Trophoblast cell (in vitro differentiated cells and primary cell): ENCODE data around the gene SERPINA10.

Source experiments
- DNase-seq, 2 donors: peaks; one replicate each; pipeline ENCODE4 v3.0.0-alpha.2; 2016
- H2AFZ ChIP-seq: 2 replicates; pipeline ENCODE4 v1.6.1; 2013; ENCODE audit warnings: low read length, moderate library complexity, mild to moderate bottlenecking; ENCODE audit not compliant: insufficient read depth, poor library complexity
- H2AK5ac ChIP-seq: 2 replicates; pipeline ENCODE4 v1.6.1; 2013; ENCODE audit warnings: mild to moderate bottlenecking, low read length
- H2BK120ac ChIP-seq: 2 replicates; pipeline ENCODE4 v1.6.1; 2013; ENCODE audit warnings: low read length, mild to moderate bottlenecking, moderate library complexity; ENCODE audit not compliant: insufficient read depth, poor library complexity
- H2BK12ac ChIP-seq: 2 replicates; pipeline ENCODE4 v1.6.1; 2013; ENCODE audit warnings: mild to moderate bottlenecking, low read length, moderate library complexity
- H2BK5ac ChIP-seq: 2 replicates; pipeline ENCODE4 v1.6.1; 2013; ENCODE audit warnings: low read length, low read depth, moderate library complexity, mild to moderate bottlenecking; ENCODE audit not compliant: poor library complexity
- H3K14ac ChIP-seq: 2 replicates; pipeline ENCODE4 v1.6.1; 2013; ENCODE audit warnings: mild to moderate bottlenecking, low read length
- H3K18ac ChIP-seq: 2 replicates; pipeline ENCODE4 v1.6.1; 2013; ENCODE audit warnings: mild to moderate bottlenecking, low read length
- H3K23ac ChIP-seq: 2 replicates; pipeline ENCODE4 v1.6.1; 2013; ENCODE audit warnings: low read length
- H3K27ac ChIP-seq: 2 replicates; pipeline ENCODE4 v1.5.1; 2013; ENCODE audit warnings: low read depth, mild to moderate bottlenecking, inconsistent platforms, low read length, moderate library complexity
- H3K27me3 ChIP-seq: 2 replicates; pipeline ENCODE4 v1.6.1; 2013; ENCODE audit warnings: inconsistent platforms, mild to moderate bottlenecking, low read length, moderate library complexity; ENCODE audit not compliant: insufficient read depth
- H3K36me3 ChIP-seq, 2 experiments: 1 replicate in 1 of 2; 2 replicates in 1 of 2; pipeline ENCODE4 v1.6.1; 2013; ENCODE audit warnings: low read length in 2 of 2, mild to moderate bottlenecking in 2 of 2, moderate library complexity in 1 of 2; ENCODE audit not compliant: insufficient read depth in 2 of 2, control insufficient read depth in 1 of 2
- H3K4ac ChIP-seq: 2 replicates; pipeline ENCODE4 v1.6.1; 2013; ENCODE audit warnings: low read depth, mild to moderate bottlenecking, low read length, moderate library complexity
- H3K4me1 ChIP-seq, 2 experiments: 1 replicate in 1 of 2; 2 replicates in 1 of 2; pipeline ENCODE4 v1.6.1; 2013; ENCODE audit warnings: low read length in 2 of 2, mild to moderate bottlenecking in 2 of 2, moderate library complexity in 1 of 2; ENCODE audit not compliant: insufficient read depth in 2 of 2, control insufficient read depth in 1 of 2
- H3K4me2 ChIP-seq: 2 replicates; pipeline ENCODE4 v1.6.1; 2013; ENCODE audit warnings: inconsistent platforms, mild to moderate bottlenecking, low read length, moderate library complexity
- H3K4me3 ChIP-seq: 2 replicates; pipeline ENCODE4 v1.5.1; 2013; ENCODE audit warnings: mild to moderate bottlenecking, low read depth, low read length, inconsistent platforms
- H3K79me1 ChIP-seq: one replicate; pipeline ENCODE4 v1.6.1; 2013; ENCODE audit warnings: low read length
- H3K79me2 ChIP-seq: 2 replicates; pipeline ENCODE4 v1.6.1; 2013; ENCODE audit warnings: low read length, mild to moderate bottlenecking; ENCODE audit not compliant: control insufficient read depth, insufficient read depth, poor library complexity
- H3K9ac ChIP-seq: 2 replicates; pipeline ENCODE4 v1.6.1; 2013; ENCODE audit warnings: mild to moderate bottlenecking, low read length
- H3K9me3 ChIP-seq: 2 replicates; pipeline ENCODE4 v1.6.1; 2013; ENCODE audit warnings: low read depth, mild to moderate bottlenecking, control low read depth, inconsistent platforms, low read length; ENCODE audit not compliant: insufficient read depth
- H4K12ac ChIP-seq: 2 replicates; pipeline ENCODE4 v1.6.1; 2013; ENCODE audit warnings: low read depth, mild to moderate bottlenecking, low read length, moderate library complexity
- H4K8ac ChIP-seq: 2 replicates; pipeline ENCODE4 v1.6.1; 2013; ENCODE audit warnings: low read depth, mild to moderate bottlenecking, low read length, moderate library complexity
- H4K91ac ChIP-seq: one replicate; pipeline ENCODE4 v1.6.1; 2013; ENCODE audit warnings: low read depth, mild to moderate bottlenecking, low read length, moderate library complexity
- WGBS: extraction: QIAGEN DNeasy Blood & Tissue Kit; methylation state at CpG from one replicate; pipeline ENCODE4 v1.1.7; 2013; ENCODE audit warnings: missing lambda C conversion rate; ENCODE audit not compliant: insufficient read length, insufficient coverage; ENCODE audit errors: extremely low coverage; 5-methylcytosine and 5-hydroxymethylcytosine counted together

SERPINA10 gene

GRCh38 chr14:94320243-94320642, 27.2 kb upstream of the SERPINA10 start:
- Histone ChIP-seq H3K14ac (no peak overlapping the region), H3K27me3 (no peaks in the 10 kb centered on the region), H3K4me2 (no peak overlapping the region), H3K79me2 (no peaks in the 10 kb centered on the region), H4K12ac (no peak overlapping the region), H3K27ac (no peak overlapping the region), H3K4me1 (no peaks in the 10 kb centered on the region), H3K9me3 (peaks cover 2% of the 10 kb centered on the region), H3K9ac (no peak overlapping the region), H4K91ac (no peak overlapping the region), H2AK5ac (no peak overlapping the region), H3K79me1 (no peaks in the 10 kb centered on the region), H2BK120ac (no peak overlapping the region), H2AFZ (no peak overlapping the region), H3K18ac (no peak overlapping the region), H3K4me3 (no peak overlapping the region), H2BK5ac (no peak overlapping the region), H2BK12ac (no peak overlapping the region), H3K4ac (no peak overlapping the region), H3K36me3 (no peaks in the 10 kb centered on the region), H4K8ac (no peak overlapping the region), H3K23ac (no peak overlapping the region)
- no CpG with 5 or more reads among the region's 5 CpGs for WGBS
- DNase-seq = no peak

GRCh38 chr14:94317259-94317658, 24.2 kb upstream of the SERPINA10 start:
- H4K8ac ChIP-seq = no peak overlapping the region
- no peak overlapping the region for H3K4me3 ChIP-seq
- H2BK120ac ChIP-seq = no peak overlapping the region
- no peak overlapping the region for H3K23ac ChIP-seq
- H2AFZ ChIP-seq = no peak overlapping the region
- H3K4me2 ChIP-seq = no peak overlapping the region
- H2AK5ac ChIP-seq = no peak overlapping the region
- peaks cover under 1% of the 10 kb centered on the region for H3K27me3 ChIP-seq
- no peak overlapping the region for H3K4ac ChIP-seq
- no peak overlapping the region for H2BK12ac ChIP-seq
- no peaks in the 10 kb centered on the region for H3K79me1 ChIP-seq
- no CpG with 5 or more reads among the region's 4 CpGs for WGBS
- no peak overlapping the region for H3K18ac ChIP-seq
- H4K91ac ChIP-seq = no peak overlapping the region
- H3K9ac ChIP-seq = no peak overlapping the region
- peaks cover 2% of the 10 kb centered on the region for H3K9me3 ChIP-seq
- H3K27ac ChIP-seq = no peak overlapping the region
- DNase-seq = no peak
- H2BK5ac ChIP-seq = no peak overlapping the region
- no peaks in the 10 kb centered on the region for H3K79me2 ChIP-seq
- H4K12ac ChIP-seq = no peak overlapping the region
- no peak overlapping the region for H3K14ac ChIP-seq
- no peaks in the 10 kb centered on the region for H3K36me3 ChIP-seq
- H3K4me1 ChIP-seq = no peaks in the 10 kb centered on the region

DNA sequence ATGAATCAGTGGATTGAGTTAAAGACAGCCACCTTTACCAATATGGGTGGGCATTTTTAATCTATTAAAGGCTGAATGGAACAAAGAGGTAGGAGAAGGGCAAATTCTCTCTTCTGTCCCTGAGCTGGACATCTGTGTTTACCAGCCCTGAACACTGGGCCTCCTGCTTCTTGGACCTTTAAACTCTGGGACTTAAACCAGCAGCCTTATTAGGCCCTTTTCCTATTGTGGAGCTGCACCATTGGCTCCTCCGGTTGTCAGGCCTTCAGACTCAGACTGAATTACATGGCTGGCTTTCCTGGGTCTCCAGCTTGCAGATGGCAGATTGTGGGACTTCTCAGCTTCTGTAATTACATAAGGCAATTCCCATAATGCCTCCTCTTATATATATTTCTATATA, 23.6 kb upstream of the SERPINA10 start:
- no CpG with 5 or more reads among the region's 1 CpG for WGBS
- Histone ChIP-seq H3K4me1 (no peaks in the 10 kb centered on the region), H3K36me3 (no peaks in the 10 kb centered on the region), H3K18ac (no peak overlapping the region), H3K79me2 (no peaks in the 10 kb centered on the region), H4K8ac (no peak overlapping the region), H2AFZ (no peak overlapping the region), H3K9ac (no peak overlapping the region), H3K9me3 (peaks cover 2% of the 10 kb centered on the region), H3K23ac (no peak overlapping the region), H3K27me3 (peaks cover 2% of the 10 kb centered on the region), H3K79me1 (no peaks in the 10 kb centered on the region), H3K4me3 (no peak overlapping the region), H3K4ac (no peak overlapping the region), H4K91ac (no peak overlapping the region), H3K14ac (no peak overlapping the region), H2AK5ac (no peak overlapping the region), H2BK5ac (no peak overlapping the region), H3K27ac (no peak overlapping the region), H2BK12ac (no peak overlapping the region), H2BK120ac (no peak overlapping the region), H4K12ac (no peak overlapping the region), H3K4me2 (no peak overlapping the region)
- DNase-seq = no peak

DNA sequence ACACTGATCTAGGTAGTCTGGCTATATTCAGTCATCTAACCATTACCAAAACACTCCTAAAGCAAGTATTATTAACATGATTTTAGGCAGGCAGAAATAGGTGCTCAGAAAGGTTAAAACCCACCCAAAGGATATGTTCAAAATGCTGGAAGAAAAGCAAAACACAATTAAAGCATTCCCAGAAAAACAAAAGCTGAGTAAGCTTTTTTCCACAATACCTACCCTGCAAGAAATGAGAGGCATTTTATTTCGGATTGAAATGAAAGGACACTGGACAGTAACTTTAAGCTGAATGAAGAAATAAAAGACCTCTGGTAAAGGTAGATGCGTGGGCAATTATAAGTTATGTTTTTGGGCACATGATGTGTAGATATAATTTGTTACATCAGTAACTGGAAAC, 21.8 kb upstream of the SERPINA10 start:
- no peak overlapping the region for H4K12ac ChIP-seq
- no peak overlapping the region for H2BK120ac ChIP-seq
- no peak overlapping the region for H3K27ac ChIP-seq
- no peak overlapping the region for H2BK5ac ChIP-seq
- H3K18ac ChIP-seq = no peak overlapping the region
- H3K14ac ChIP-seq = no peak overlapping the region
- no peaks in the 10 kb centered on the region for H3K4me1 ChIP-seq
- H3K79me2 ChIP-seq = no peaks in the 10 kb centered on the region
- no peak overlapping the region for H3K23ac ChIP-seq
- no peak for DNase-seq
- H4K8ac ChIP-seq = no peak overlapping the region
- H3K4ac ChIP-seq = no peak overlapping the region
- H4K91ac ChIP-seq = no peak overlapping the region
- no peak overlapping the region for H2BK12ac ChIP-seq
- no peak overlapping the region for H3K4me3 ChIP-seq
- H3K9ac ChIP-seq = no peak overlapping the region
- no peak overlapping the region for H2AFZ ChIP-seq
- H2AK5ac ChIP-seq = no peak overlapping the region
- no peaks in the 10 kb centered on the region for H3K79me1 ChIP-seq
- H3K9me3 ChIP-seq = peaks cover 3% of the 10 kb centered on the region
- no CpG with 5 or more reads among the region's 2 CpGs for whole genome bisulfite sequencing
- H3K27me3 ChIP-seq = peaks cover 2% of the 10 kb centered on the region
- no peaks in the 10 kb centered on the region for H3K36me3 ChIP-seq
- no peak overlapping the region for H3K4me2 ChIP-seq
